Chondrocyte (in vitro differentiated cells): Measurements from ENCODE around the gene RIMBP2. TPM values are rescaled to one million over a fixed set of nuclear protein-coding genes. Genes with fewer than 3 reads are reported as not detected.

Source experiments
- DNase-seq: peaks from one replicate; pipeline ENCODE4 v3.0.0; 2021; ENCODE audit warnings: mixed read lengths, low spot score
- H3K27ac Mint-ChIP-seq: one replicate; pipeline ENCODE4 v1.8.0; 2021; ENCODE audit warnings: mild to moderate bottlenecking, moderate library complexity, mixed read lengths; ENCODE audit not compliant: unreplicated experiment
- H3K27me3 Mint-ChIP-seq: 2 replicates; pipeline ENCODE4 v1.8.0; 2021; ENCODE audit warnings: low read depth, mixed read lengths
- H3K36me3 Mint-ChIP-seq: 2 replicates; pipeline ENCODE4 v1.8.0; 2021; ENCODE audit warnings: low read depth, mixed read lengths
- H3K4me1 Mint-ChIP-seq: 2 replicates; pipeline ENCODE4 v1.8.0; 2021; ENCODE audit warnings: low read depth, mild to moderate bottlenecking, mixed read lengths
- H3K4me3 Mint-ChIP-seq: one replicate; pipeline ENCODE4 v1.8.0; 2021; ENCODE audit warnings: mild to moderate bottlenecking, moderate library complexity, mixed read lengths; ENCODE audit not compliant: unreplicated experiment
- H3K9me3 Mint-ChIP-seq: 2 replicates; pipeline ENCODE4 v1.8.0; 2021; ENCODE audit warnings: low read depth, mixed read lengths
- CTCF ChIP-seq: fragments of 200-600 bp; sonication (generic); IDR thresholded peaks from 2 replicates; pipeline ENCODE4 v1.5.0; 2021; ENCODE audit warnings: antibody characterized with exemption, mild to moderate bottlenecking, moderate library complexity
- total RNA-seq: library from RNA; stranded (reverse); gene quantifications from 3 replicates; pipeline ENCODE4 v1.2.1, GENCODE V29; 2021

The RIMBP2 gene
- total RNA-seq, 1 donor from 2014 or later, result 0.30 TPM

DNA sequence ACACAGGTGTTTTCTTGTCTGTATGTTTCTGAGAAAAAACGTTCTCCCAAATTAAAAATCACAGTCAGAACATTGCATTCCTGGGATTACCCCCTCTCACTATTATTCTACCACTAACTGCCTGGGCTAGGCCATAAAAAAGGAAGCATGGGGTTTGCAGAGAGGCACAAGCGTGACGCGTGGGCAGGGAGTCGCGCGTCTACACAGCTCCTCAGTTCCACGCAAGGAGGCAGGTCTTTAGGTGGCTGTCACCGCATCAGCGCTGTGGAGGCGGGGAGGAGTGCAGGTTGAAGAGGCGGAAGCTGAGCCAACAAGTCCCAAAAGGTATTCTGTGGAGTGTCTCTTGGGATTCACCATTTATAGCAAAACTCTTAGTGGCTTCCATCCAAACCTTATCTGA is 109.9 kb downstream of the RIMBP2 start:
- Mint-ChIP-seq H3K27me3 (no peaks in the 10 kb centered on the region), H3K36me3 (no peaks in the 10 kb centered on the region), H3K4me3 (no peak overlapping the region), H3K27ac (no peak overlapping the region), H3K4me1 (no peaks in the 10 kb centered on the region), H3K9me3 (no peaks in the 10 kb centered on the region)
- DNase-seq, result no peak
- TF ChIP-seq CTCF, result no peak

GRCh38 chr12:130603396-130603965 is 112.6 kb downstream of the RIMBP2 start:
- Mint-ChIP-seq H3K36me3 (no peaks in the 10 kb centered on the region), H3K27ac (no peak overlapping the region), H3K9me3 (peaks cover 4% of the 10 kb centered on the region), H3K4me3 (no peak overlapping the region), H3K4me1 (no peaks in the 10 kb centered on the region), H3K27me3 (no peaks in the 10 kb centered on the region)
- TF ChIP-seq CTCF, result no peak
- DNase-seq, result no peak

GRCh38 chr12:130602251-130602650 is 113.8 kb downstream of the RIMBP2 start:
- no peaks in the 10 kb centered on the region for H3K36me3 Mint-ChIP-seq
- DNase-seq, result no peak
- no peak overlapping the region for H3K27ac Mint-ChIP-seq
- H3K4me3 Mint-ChIP-seq, result no peak overlapping the region
- no peak for TF ChIP-seq CTCF
- no peaks in the 10 kb centered on the region for H3K27me3 Mint-ChIP-seq
- no peaks in the 10 kb centered on the region for H3K4me1 Mint-ChIP-seq
- peaks cover 12% of the 10 kb centered on the region for H3K9me3 Mint-ChIP-seq

GRCh38 chr12:130601327-130601726 is 114.8 kb downstream of the RIMBP2 start:
- no peaks in the 10 kb centered on the region for H3K4me1 Mint-ChIP-seq
- TF ChIP-seq CTCF, result no peak

DNA sequence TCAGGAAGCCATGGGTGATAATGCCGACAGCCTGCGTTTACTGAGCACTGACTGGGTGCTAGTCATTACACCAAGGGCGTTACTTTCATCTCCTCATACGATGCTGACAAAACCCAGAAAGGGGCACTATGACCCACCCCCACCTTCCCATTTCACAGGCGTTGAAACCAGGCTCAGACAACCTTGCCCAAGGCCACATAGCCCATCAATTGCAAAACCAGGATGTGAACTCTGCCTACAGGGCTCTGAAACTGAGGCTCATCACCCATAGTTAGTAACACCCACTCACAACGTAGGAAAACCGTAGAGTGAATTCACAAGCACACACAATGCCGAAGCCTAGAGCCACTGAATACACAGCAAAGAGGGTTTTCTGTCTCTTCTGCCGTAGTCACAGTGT is 119.9 kb downstream of the RIMBP2 start:
- TF ChIP-seq CTCF, result no peak
- no peaks in the 10 kb centered on the region for H3K36me3 Mint-ChIP-seq
- no peak overlapping the region for H3K4me3 Mint-ChIP-seq
- H3K27ac Mint-ChIP-seq, result no peak overlapping the region
- no peaks in the 10 kb centered on the region for H3K27me3 Mint-ChIP-seq
- no peak for DNase-seq
- H3K9me3 Mint-ChIP-seq, result peaks cover 30% of the 10 kb centered on the region
- H3K4me1 Mint-ChIP-seq, result no peaks in the 10 kb centered on the region

More at GRCh38 chr12:130601327-130601726, 114.8 kb downstream of the RIMBP2 start:
- H3K36me3 Mint-ChIP-seq, result no peaks in the 10 kb centered on the region
- no peak overlapping the region for H3K27ac Mint-ChIP-seq
- DNase-seq, result no peak
- H3K9me3 Mint-ChIP-seq, result peaks cover 17% of the 10 kb centered on the region
- no peaks in the 10 kb centered on the region for H3K27me3 Mint-ChIP-seq
- H3K4me3 Mint-ChIP-seq, result no peak overlapping the region
